Activated CD4-positive, alpha-beta T cell treated with anti-CD3 and anti-CD28 coated beads for 4 hours (primary cell): ENCODE data around the gene GRB10.

Experiments
- DNase-seq, 2 donors: peaks; one replicate each; pipeline ENCODE4 v3.0.0-alpha.2; 2020

GRB10 gene

DNA sequence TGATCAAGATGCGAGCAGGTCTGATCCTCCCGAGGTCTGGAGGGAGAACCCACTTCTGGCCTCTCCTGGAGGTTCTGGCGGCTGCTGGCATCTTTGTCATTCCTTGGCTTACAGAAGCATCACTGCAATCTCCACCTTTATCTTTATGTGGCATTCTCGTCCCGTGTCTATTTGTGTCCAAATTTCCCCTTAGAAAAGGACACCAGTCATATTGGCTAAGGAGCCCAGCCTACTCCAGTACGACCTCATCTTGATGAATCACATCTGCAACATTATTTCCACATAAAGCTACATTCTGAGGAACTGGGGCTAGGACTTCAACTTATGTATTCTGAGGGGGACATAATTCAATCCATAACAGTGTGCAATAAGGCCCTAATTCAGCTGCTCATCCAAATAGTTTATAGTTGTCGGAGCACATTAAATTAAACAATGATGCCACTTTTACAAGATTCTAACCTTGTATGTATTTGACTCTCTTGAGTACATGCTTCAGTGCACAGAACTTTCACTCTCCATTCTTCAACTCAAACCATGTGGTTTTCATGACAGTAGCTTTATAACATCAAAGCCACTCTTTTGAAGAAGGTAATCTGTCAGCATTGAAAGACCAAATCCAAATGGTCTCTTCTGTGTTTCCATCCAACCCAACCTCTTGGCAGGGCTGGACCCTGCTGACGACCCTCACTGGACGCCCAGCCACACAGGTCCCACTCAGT, 131.3 kb downstream of the GRB10 start:
- no peak for DNase-seq

- no peak for DNase-seq
Observed at GRCh38 chr7:50650057-50650664, 132.5 kb downstream of the GRB10 start.

- no peak for DNase-seq
Observed at GRCh38 chr7:50649259-50649885, 133.3 kb downstream of the GRB10 start.

DNA sequence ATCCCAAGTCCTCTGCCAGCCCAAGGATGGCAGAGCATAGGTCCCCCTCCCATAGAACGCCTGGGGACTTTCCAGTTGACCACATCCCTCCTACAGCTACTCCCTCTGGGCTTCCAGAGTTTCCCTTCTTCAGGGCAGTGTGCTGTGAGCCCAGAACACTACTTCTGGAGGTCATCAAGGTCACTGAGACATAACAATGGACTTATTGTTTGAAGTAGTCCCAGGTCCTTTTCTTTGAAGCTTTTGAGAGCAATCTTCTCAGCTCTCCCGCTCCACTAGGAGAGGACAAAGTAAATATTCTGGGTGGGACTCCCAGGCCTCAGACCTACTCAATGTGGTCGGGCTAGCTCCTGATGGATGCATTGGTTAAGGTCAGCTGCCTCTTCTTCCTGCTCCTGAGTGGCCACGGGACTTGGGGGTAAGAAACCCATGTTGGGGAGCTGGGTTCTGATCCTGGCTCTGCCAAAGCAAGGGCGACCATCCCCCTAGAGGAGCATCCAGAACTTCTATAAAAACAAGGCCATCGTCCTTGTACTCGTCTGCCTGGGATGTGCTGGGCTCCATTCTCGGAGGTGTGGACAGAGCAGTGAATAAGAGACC, 134.0 kb downstream of the GRB10 start:
- no peak for DNase-seq

DNA sequence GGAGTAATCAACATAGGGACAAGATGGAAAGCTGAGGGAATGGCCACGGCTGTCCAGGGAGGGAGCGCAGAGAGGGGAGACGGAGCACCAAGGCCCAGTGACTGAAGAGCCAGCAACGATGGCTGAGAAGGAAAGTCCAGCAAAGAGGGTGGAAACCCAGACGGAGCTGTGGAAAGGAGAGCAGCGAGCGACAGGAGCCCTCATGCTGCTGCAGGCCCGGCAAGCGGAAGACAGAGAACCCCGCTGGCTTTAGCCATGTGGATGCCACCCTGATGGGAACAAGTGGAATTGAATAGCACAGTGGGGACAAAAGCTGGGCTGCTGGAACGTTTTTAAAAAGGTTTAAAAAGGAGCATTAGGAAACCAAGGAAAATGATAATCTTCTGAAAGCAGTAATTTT, 134.6 kb downstream of the GRB10 start:
- DNase-seq = no peak

GRCh38 chr7:50647286-50647980, 135.3 kb downstream of the GRB10 start:
- DNase-seq = no peak

DNA sequence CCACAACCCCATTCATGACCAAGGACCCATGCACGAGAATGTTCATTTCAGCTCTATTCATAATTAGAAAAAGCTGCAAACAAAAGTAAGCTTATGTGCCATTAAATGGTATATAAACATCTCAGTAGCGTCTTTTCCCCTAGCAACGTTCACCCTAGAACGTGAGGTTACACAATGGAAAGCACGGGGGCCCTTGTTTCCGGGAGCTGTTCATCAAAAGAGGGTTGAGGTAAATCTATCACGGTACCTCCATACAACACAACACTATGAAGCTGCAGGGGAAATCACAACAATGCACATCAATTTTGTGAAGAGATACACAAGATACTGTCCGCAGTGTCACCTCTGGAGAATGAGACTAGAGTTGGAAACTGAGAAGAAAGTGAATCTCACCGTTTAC, 136.6 kb downstream of the GRB10 start:
- DNase-seq = no peak

DNA sequence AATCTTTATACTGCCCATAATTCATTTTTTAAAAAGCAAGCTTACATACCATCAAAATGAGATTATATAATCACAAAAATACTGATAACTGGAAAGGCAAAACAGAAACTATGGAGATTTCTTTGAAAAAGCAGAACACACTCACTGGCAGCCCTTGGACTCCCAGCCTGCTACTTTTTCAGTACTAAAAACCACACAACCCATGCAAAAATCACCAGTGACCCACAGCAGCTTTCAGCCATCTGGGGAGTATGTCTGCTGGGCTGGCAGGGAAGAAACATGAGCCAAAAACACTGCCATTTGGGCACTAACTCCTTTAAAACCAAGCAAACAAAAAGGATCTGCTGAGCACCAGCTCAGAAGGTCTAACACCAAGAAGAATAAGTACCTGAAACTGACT, 137.5 kb downstream of the GRB10 start:
- no peak for DNase-seq

DNA sequence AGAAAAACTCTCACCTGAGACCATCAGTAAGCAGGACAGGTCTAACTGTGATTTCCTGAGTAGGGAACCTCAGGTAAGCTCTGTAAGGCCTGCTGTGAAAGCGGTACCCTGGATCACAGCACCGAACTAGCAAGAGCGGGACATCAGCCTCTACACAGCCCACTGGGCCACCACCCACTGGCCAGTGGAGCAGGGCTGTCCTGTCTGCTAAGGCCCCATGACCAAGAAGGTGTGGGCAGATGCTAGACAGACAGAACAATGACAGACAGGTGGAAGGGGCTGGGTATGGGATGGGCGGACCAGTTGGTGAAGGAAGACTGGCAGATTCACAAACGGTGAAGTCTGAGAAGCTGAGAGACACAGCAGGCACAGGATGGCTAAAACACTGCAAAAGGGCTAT, 138.1 kb downstream of the GRB10 start:
- no peak for DNase-seq

GRCh38 chr7:50644114-50644513, 138.6 kb downstream of the GRB10 start:
- no peak for DNase-seq

DNA sequence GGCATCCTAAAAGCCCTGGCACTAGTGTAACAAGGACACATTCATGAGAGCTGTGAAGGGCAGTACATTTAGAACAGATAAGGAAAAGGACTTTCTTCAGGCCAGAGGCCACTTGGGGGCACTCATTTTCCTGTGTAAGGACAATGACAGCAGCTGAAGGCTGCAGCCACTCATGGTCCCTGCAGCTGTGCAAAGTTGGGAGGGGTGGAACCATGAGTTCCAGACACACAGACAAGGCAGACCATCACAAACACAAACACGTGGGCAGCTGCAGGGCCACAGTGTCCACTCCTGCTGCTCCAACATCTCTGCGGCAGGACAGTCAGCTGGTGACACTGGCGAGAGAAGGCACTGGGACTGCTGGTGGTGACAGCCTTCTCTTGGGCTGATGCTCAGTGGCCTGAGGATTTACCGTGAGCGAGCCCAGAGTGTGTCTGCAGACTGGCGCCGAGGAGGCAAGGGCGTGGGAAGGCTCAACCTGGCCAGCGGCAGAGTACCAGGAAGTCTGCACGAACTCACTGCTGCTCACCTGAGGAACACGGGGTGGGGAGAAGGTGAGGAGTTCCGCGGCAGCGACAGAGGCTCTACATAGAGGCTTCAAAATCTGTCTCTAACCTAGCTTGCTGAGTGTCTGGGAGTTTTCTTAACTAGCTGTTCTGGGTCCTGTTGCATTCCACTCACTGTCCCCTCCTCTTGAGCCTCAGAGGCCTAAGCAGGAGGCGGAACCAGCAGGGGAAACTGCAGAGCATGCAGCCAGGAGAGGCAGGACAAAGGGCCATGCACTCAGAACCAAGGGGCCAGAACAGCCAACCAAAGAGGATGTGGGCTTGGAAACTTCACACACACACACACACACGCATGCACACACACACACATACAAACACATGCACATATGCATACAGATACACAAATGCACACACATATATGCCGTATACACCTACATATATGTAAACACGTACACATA, 141.0 kb downstream of the GRB10 start:
- no peak for DNase-seq

GRCh38 chr7:50640779-50641178, 141.9 kb downstream of the GRB10 start:
- DNase-seq = no peak

DNA sequence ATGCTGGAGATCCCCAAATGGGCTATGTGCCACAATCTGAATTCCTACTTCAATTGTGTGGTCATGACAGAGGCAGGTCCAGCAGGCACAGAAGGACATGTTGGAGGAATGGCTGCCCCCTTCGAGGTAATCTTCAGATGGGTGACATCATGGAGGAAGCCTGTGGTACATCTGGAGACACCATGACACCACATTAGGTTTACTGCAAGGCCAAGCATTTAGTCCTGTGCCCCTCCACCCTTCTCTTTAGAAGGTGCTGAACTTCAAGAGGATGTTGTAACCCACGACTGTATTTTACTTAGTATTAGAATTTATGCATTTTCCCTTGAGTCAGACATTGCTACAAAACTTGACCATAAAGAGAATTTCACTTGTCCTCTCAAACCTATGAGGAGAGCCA, 142.4 kb downstream of the GRB10 start:
- no peak for DNase-seq

DNA sequence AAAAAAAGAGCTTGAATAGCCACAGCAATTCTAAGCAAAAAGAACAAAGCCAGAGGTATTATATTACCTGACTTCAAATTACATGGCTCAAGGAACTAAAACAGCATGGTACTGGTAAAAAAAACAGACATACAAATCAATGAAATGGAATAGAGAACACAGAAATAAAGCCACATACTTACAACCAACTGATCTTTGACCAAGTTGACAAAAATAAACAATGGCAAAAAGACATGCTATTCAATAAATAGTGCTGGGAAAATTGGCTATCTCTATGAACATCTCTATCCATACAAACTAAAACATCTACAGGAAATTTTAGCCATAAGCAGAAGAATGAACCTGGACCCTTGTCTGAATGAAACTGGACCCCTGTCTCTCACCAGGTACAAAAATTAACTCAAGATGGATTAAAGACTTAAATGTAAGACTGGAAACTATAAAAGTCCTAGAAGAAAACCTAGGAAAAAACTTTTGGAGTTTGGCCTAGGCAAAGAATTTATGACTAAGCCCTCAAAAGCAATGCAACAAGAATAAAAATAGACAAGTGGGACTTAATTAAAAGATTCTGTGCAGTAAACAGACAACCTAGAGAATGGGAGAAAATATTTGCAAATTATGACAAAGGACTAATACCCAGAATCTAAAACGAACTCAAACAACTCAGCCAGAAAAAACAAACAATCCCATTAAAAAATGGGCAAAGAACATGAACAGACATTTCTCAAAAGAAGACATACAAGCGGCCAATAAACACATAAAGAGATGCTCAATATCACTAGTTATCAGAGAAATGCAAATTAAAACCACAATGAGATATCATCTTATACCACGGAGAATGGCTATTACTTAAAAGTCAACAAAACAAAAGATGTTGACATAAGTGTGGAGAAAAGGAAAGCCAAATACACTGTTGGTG, 144.7 kb downstream of the GRB10 start:
- DNase-seq = no peak

DNA sequence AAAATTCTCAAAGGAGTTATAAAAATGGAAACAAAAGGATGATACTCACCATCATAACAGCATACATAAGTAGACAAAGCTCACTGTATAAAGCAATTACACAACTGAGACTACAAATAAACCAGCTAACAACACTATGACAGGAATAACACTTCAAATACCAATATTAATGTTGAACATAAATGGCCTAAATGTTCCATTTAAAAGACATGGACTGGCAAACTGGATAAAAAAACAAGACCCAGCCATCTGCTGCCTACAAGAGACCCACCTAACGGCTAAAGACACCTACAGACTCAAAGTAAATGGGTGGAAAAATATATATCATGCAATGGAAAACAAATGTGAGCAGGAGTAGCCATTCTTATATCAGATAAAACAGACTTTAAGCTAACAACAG, 148.3 kb downstream of the GRB10 start:
- DNase-seq = no peak

GRCh38 chr7:50633414-50633710, 149.3 kb downstream of the GRB10 start:
- DNase-seq = no peak

DNA sequence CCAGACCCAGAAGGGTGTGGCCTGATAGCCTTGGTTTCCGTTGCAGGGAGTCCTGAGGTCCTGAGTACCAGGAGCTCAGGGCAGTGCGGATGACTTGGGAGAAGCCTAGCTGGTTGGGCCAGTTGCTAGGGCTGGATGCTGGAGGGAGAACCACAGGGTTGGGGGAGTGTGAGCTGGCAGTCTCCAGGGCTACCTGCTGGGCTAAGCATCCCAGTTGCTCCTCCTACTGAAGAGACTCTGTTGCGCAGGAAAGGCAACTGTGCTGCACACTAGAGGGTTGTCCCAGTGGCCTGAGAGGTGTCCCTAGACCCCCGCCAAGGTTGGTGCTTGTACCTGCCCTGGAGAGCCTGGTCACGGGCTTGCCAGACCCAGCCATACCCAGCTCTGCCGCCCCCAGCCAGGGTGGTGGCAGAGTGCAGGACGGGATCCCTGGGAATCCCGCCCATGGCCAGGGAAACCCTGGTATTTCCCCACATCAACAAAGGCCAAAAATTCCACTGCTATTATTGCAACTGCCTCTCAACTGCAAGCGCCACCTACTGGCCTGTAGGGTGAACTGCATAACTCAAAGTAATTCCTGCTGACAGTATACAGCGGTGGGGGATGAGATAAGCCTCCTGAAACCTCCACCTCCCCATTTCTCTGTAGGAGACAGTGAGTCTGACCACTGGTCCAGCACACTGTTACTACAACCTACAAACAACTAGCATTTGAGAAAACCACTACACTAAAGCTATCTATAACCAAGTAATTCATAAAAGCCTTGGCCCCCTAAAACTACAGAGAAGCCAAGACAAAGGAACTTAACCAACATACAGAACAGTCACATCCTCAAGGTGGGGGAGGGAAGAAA, 149.9 kb downstream of the GRB10 start:
- peak; percentile 48 to 56 for DNase-seq

- DNase-seq = no peak
Observed at GRCh38 chr7:50631639-50632038, 151.1 kb downstream of the GRB10 start.

DNA sequence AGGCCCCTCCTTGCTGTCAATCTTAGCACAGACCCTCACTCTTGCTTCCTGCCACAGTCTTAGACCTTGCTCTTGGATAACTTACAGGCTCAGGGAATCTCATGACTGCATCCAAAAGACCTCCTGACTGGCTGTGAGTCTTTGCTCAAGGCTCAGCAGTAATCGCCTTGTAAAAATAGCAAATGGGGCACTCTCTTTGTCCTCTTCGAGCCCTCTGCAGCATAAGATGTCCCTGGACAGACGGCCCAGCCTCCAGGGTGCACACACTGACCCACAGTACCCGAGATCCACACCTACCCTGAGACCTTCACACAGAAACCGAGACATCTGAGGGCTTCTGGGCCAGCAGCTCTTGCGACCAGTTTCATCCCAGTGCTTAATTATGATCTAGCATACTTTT, 151.6 kb downstream of the GRB10 start:
- DNase-seq = no peak

DNA sequence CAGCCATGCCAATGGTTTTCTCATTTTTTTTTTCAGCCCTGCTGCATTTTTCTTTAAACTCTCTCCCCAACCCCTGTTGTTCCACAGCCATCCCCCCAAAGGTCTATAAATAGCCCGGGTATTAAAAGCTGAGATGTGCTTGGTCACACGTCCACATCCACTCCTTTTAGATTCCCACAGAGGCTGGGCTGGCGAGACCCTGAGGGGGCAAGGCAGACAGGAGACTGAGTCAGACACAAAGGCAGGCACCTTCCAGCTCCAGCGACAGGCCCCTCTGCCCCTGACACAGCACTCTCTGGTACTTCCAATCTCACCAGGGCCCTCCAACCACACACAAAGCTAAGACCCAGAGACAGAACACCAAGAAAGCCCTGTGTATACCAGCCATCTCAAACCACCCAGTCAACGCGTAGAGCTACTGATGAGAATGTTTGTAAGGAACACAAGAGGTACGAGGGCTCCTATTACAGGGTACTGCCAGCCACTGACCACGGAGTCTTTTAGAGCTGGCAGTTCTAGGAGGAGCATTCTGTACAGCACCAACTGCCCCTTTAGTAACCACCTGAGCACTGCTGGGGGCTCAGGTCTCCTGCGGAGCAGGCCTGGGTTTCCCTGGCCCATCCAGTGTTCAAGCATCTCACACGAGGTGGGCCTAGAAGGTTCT, 153.3 kb downstream of the GRB10 start:
- no peak for DNase-seq
